ENCODE results near the gene JAML.

Gene JAML

GRCh38 chr11:118170882-118171268, 53.9 kb downstream of the JAML start:
- in situ Hi-C loops (cut with MboI; ENCODE audit: low sequenced_read_pairs), result loop anchor here (5.0 to 10.0 kb wide), 2 partner anchors 224 to 346 kb away; partner anchors contain the start of gene FXYD2

- in situ Hi-C loops (cut with MboI; ENCODE audit: low sequenced_read_pairs), result loop anchor here (5.0 to 10.0 kb wide), 2 partner anchors 223 to 345 kb away; partner anchors contain the start of gene FXYD2
These were observed 54.6 kb downstream of the JAML start for GRCh38 chr11:118170231-118170630.

- in situ Hi-C loops (cut with MboI; ENCODE audit: low sequenced_read_pairs), result loop anchor here (5.0 to 10.0 kb wide), 2 partner anchors 222 to 345 kb away; partner anchors contain the start of gene FXYD2
These were observed 55.3 kb downstream of the JAML start for GRCh38 chr11:118169300-118170140.

- in situ Hi-C loops (cut with MboI; ENCODE audit: low sequenced_read_pairs), result no loop called here
These were observed 56.1 kb downstream of the JAML start for GRCh38 chr11:118168751-118169150.

- in situ Hi-C loops (cut with MboI; ENCODE audit: low sequenced_read_pairs), result no loop called here
These were observed 56.5 kb downstream of the JAML start for GRCh38 chr11:118168316-118168715.

- in situ Hi-C loops (cut with MboI; ENCODE audit: low sequenced_read_pairs), result no loop called here
These were observed 56.9 kb downstream of the JAML start for GRCh38 chr11:118167906-118168305.

- in situ Hi-C loops (cut with MboI; ENCODE audit: low sequenced_read_pairs), result no loop called here
These were observed 57.6 kb downstream of the JAML start for GRCh38 chr11:118167253-118167652.

- in situ Hi-C loops (cut with MboI; ENCODE audit: low sequenced_read_pairs), result no loop called here
These were observed 58.2 kb downstream of the JAML start for GRCh38 chr11:118166641-118167040.

GRCh38 chr11:118164885-118165284, 59.9 kb downstream of the JAML start:
- in situ Hi-C loops (cut with MboI; ENCODE audit: low sequenced_read_pairs), result no loop called here

GRCh38 chr11:118163494-118163893, 61.3 kb downstream of the JAML start:
- in situ Hi-C loops (cut with MboI; ENCODE audit: low sequenced_read_pairs), result no loop called here

- in situ Hi-C loops (cut with MboI; ENCODE audit: low sequenced_read_pairs), result no loop called here
These were observed 62.0 kb downstream of the JAML start for GRCh38 chr11:118162846-118163245.

- in situ Hi-C loops (cut with MboI; ENCODE audit: low sequenced_read_pairs), result no loop called here
These were observed 63.0 kb downstream of the JAML start for GRCh38 chr11:118161786-118162185.

GRCh38 chr11:118157186-118157895, 67.5 kb downstream of the JAML start:
- in situ Hi-C loops (cut with MboI; ENCODE audit: low sequenced_read_pairs), result no loop called here

GRCh38 chr11:118156531-118157185, 68.2 kb downstream of the JAML start:
- in situ Hi-C loops (cut with MboI; ENCODE audit: low sequenced_read_pairs), result no loop called here

- in situ Hi-C loops (cut with MboI; ENCODE audit: low sequenced_read_pairs), result no loop called here
These were observed 68.9 kb downstream of the JAML start for GRCh38 chr11:118155776-118156530.

- in situ Hi-C loops (cut with MboI; ENCODE audit: low sequenced_read_pairs), result no loop called here
These were observed 70.2 kb downstream of the JAML start for GRCh38 chr11:118154641-118155040.

- in situ Hi-C loops (cut with MboI; ENCODE audit: low sequenced_read_pairs), result no loop called here
These were observed 70.8 kb downstream of the JAML start for GRCh38 chr11:118153976-118154375.

- in situ Hi-C loops (cut with MboI; ENCODE audit: low sequenced_read_pairs), result no loop called here
These were observed 71.3 kb downstream of the JAML start for GRCh38 chr11:118153516-118153915.

GRCh38 chr11:118152552-118153471, 72.0 kb downstream of the JAML start, which contains the start of gene SCN4B:
TSS of gene SCN4B (minus strand) at chr11:118152823. CDS start at chr11:118152673, 150 bp downstream.
- in situ Hi-C loops (cut with MboI; ENCODE audit: low sequenced_read_pairs), result no loop called here

Data from HL-60/S4 (cell line).